GM12873 (cell line): Measurements from ENCODE around the gene HUNK.

ENCODE experiments used
- CTCF ChIP-seq: IDR thresholded peaks from 2 replicates; pipeline ENCODE4 v1.5.1; 2012; ENCODE audit warnings: low read depth, mild to moderate bottlenecking, moderate library complexity, low read length, control low read depth; ENCODE audit not compliant: insufficient read depth; ENCODE audit errors: missing control alignments

Gene HUNK

GRCh38 chr21:31872452-31873274, at the start of gene HUNK:
TSS of gene HUNK (plus strand) at chr21:31873020. CDS start at chr21:31873675, 655 bp downstream.
- no peak for TF ChIP-seq CTCF

GRCh38 chr21:31829736-31830472, 42.9 kb upstream of the HUNK start:
- TF ChIP-seq CTCF, result no peak

GRCh38 chr21:31830701-31831100, 42.1 kb upstream of the HUNK start:
- TF ChIP-seq CTCF, result no peak

GRCh38 chr21:31837041-31837440, 35.8 kb upstream of the HUNK start:
- TF ChIP-seq CTCF, result no peak

- TF ChIP-seq CTCF, result no peak
These were observed 35.0 kb upstream of the HUNK start for GRCh38 chr21:31837618-31838390.

- no peak for TF ChIP-seq CTCF
These were observed 34.0 kb upstream of the HUNK start for GRCh38 chr21:31838586-31839355.
